Coronary artery (tissue), 2 donors: ENCODE measurements around the gene ACSF3.
"Not testable (repeated sequence)": the region's sequence is repeated elsewhere in the genome, so short reads cannot be mapped to it uniquely, and the experiment has no call there.

Source experiments
- DNase-seq: peaks from one replicate; pipeline ENCODE4 v3.0.0-alpha.2; 2017; ENCODE audit warnings: low spot score
- H3K27ac ChIP-seq, 2 donors: fragments of 200-600 bp; sonication (generic); one replicate each; pipeline ENCODE4 v1.5.1; 2016 to 2019
- H3K4me3 ChIP-seq: fragments of 200-600 bp; sonication (generic); 2 replicates; pipeline ENCODE4 v1.5.1; 2016; ENCODE audit warnings: mild to moderate bottlenecking, moderate library complexity
- CTCF ChIP-seq: fragments of 200-600 bp; sonication (generic); IDR thresholded peaks from one replicate; pipeline ENCODE4 v1.5.1; 2019; ENCODE audit warnings: antibody characterized with exemption

The ACSF3 gene

GRCh38 chr16:89190150-89190958 lies 96.7 kb downstream of the ACSF3 start:
- no peak overlapping the region for H3K27ac ChIP-seq
- no peak overlapping the region for H3K4me3 ChIP-seq
- DNase-seq: no peak
- TF ChIP-seq CTCF: no peak

GRCh38 chr16:89191033-89191900 lies 97.6 kb downstream of the ACSF3 start:
- peak overlapping the region; percentile 68 for H3K4me3 ChIP-seq
- H3K27ac ChIP-seq: no peak overlapping the region
- TF ChIP-seq CTCF: no peak
- DNase-seq: no peak

- no peak for DNase-seq
- H3K4me3 ChIP-seq: peak overlapping the region; percentile 68
- no peak overlapping the region for H3K27ac ChIP-seq
- TF ChIP-seq CTCF: no peak
These were observed 98.2 kb downstream of the ACSF3 start for GRCh38 chr16:89191901-89192185.

- peak; percentile 89 for DNase-seq
- H3K27ac ChIP-seq: not testable (repeated sequence)
- peak overlapping the region; percentile 68 for H3K4me3 ChIP-seq
These were observed 98.7 kb downstream of the ACSF3 start for GRCh38 chr16:89192186-89192955.

- DNase-seq: peak; percentile 78
- Histone ChIP-seq H3K4me3 (peak overlapping the region; percentile 36), H3K27ac (no peak overlapping the region)
- no peak for TF ChIP-seq CTCF
These were observed 99.4 kb downstream of the ACSF3 start for GRCh38 chr16:89192956-89193575.

DNA sequence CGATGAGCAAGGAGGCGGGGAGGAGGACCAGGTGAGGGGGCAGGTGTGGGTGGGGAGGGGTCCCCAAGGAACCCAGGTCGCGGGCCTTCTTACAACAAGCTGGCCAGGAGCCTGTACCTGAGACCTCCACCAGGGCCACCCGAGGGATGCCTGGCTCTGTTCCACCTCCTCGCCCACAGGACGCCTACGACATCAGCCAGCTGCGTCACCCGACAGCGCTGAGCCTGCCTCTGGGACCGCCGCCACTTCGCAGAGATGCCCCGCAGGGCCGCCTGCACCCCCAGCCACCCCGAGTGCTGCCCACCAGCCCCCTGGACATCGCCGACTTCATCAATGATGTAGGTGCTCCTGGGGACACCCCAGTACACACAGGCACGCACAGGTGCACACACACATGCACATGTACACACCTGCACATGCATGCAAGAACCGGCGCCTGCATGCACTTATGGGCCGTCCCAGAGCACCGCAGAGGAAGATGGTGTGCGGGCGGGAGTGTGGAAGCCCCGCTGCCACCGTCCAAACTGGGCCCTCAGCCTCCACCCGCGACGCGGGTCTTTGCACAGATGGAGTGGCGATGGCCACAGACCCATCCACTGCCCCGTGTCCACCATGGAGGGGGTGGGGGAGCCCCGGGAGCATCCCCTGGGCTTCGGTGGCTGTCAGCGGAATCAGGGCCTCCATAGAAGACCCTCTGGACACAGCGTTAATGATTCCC lies 100.1 kb downstream of the ACSF3 start:
- Histone ChIP-seq H3K4me3 (peak overlapping the region; percentile 36), H3K27ac (no peak overlapping the region)
- peak; percentile 75 for DNase-seq
- no peak for TF ChIP-seq CTCF
